ENCODE results near the gene ZNF74.
"Not testable (repeated sequence)": the region's sequence is repeated elsewhere in the genome, so short reads cannot be mapped to it uniquely, and the experiment has no call there.

ZNF74 gene

GRCh38 chr22:20392365-20392881 lies 1.5 kb upstream of the ZNF74 start:
- ATAC-seq = not testable (repeated sequence)

- TF ChIP-seq CSDC2 (CRISPR knock-in tag; IDR thresholded peaks at IDR 0.05) = no peak
- TF ChIP-seq RARB (CRISPR knock-in tag; IDR thresholded peaks at IDR 0.05) = no peak
- ATAC-seq = no peak
Observed at GRCh38 chr22:20392983-20393704, 807 bp upstream of the ZNF74 start.

DNA sequence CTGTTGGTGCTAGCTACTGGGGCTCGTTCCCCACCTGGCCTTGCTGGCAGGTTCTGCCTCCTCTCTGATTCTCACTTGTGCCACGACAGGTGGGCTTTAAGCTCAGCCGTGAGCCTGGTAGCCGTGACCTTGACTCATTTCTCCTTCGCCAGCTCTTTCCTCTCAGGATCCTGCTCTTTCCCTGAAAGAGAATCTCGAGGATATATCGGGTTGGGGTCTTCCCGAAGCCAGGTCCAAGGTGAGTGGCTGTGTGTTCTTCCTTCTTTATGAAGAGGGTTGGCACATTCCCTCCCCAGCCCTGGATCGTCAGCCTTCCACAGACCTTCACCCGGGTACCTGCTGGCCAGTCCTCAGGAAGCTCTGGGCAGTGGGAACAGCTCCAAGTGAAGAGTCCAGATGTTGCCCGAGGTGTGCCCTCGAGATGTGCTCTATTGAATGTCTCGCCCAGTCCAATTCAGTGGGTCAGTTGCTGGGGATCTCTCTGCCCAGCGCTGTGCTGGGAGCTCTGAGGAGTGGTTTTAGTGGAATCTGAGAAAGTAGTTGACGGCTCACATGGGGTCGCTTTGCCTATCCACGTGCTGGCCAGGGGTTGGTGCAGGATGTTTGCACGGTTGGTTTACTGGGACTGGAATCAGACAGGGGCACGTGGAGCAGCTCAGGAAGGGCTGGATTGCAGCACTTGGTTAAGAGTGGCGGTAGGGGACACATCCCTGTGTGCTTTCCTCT lies 1.4 kb downstream of the ZNF74 start:
- no peak for TF ChIP-seq ZFP3 (CRISPR knock-in tag; IDR thresholded peaks at IDR 0.05)
- no peak for TF ChIP-seq ISL1 (CRISPR knock-in tag; IDR thresholded peaks at IDR 0.05)
- no peak for TF ChIP-seq CSDC2 (CRISPR knock-in tag; IDR thresholded peaks at IDR 0.05)
- TF ChIP-seq TOX (CRISPR knock-in tag; IDR thresholded peaks at IDR 0.05; ENCODE audit: borderline replicate concordance) = no peak
- no peak for TF ChIP-seq GLIS3 (CRISPR knock-in tag; IDR thresholded peaks at IDR 0.05)
- no peak for TF ChIP-seq ZC3H10 (CRISPR knock-in tag; IDR thresholded peaks at IDR 0.05)
- no peak for TF ChIP-seq PPARA (CRISPR knock-in tag; IDR thresholded peaks at IDR 0.05; ENCODE audit: borderline replicate concordance)
- no peak for TF ChIP-seq CREB5 (CRISPR knock-in tag; IDR thresholded peaks at IDR 0.05; ENCODE audit: low read depth)
- TF ChIP-seq BACH2 (CRISPR knock-in tag; IDR thresholded peaks at IDR 0.05; ENCODE audit: borderline replicate concordance) = no peak
- no peak for ATAC-seq

DNA sequence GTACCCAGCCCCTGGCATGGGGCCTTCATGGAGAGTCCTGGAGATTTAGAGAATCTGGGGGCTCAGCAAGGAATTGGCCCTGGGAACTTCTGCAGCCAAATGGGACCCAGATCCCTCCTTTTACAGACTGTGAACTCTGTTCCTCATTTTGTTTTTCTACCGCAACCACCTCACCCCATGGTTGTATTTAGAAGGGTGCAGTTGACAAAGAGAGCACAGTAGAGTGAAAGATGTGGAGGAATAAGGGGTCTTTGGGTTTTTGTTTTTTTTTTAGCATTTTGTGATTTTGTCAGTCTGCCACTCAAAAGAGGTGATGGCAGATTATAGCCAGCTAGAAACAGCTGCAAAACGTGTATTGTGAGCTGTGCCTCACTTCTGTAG lies 1.9 kb downstream of the ZNF74 start:
- ATAC-seq = no peak
- TF ChIP-seq, protein P1, sequence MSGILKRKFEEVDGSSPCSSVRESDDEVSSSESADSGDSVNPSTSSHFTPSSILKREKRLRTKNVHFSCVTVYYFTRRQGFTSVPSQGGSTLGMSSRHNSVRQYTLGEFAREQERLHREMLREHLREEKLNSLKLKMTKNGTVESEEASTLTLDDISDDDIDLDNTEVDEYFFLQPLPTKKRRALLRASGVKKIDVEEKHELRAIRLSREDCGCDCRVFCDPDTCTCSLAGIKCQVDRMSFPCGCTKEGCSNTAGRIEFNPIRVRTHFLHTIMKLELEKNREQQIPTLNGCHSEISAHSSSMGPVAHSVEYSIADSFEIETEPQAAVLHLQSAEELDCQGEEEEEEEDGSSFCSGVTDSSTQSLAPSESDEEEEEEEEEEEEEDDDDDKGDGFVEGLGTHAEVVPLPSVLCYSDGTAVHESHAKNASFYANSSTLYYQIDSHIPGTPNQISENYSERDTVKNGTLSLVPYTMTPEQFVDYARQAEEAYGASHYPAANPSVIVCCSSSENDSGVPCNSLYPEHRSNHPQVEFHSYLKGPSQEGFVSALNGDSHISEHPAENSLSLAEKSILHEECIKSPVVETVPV (CRISPR knock-in tag; IDR thresholded peaks at IDR 0.05) = no peak
- TF ChIP-seq ESRRG (CRISPR knock-in tag; IDR thresholded peaks at IDR 0.05) (no peak), RARB (CRISPR knock-in tag; IDR thresholded peaks at IDR 0.05) (no peak), ZNF8 (CRISPR knock-in tag; IDR thresholded peaks at IDR 0.05) (no peak), TCF4 (CRISPR knock-in tag; IDR thresholded peaks at IDR 0.05; ENCODE audit: borderline replicate concordance) (no peak), OSR1 (CRISPR knock-in tag; IDR thresholded peaks at IDR 0.05) (no peak), GLIS3 (CRISPR knock-in tag; IDR thresholded peaks at IDR 0.05) (no peak), ZNF565 (CRISPR knock-in tag; conservative IDR thresholded peaks at IDR 0.05; ENCODE audit: low read depth) (no peak), TSHZ2 (CRISPR knock-in tag; IDR thresholded peaks at IDR 0.05) (no peak), CSDC2 (CRISPR knock-in tag; IDR thresholded peaks at IDR 0.05) (no peak), ARNTL (CRISPR knock-in tag; IDR thresholded peaks at IDR 0.05; ENCODE audit: borderline replicate concordance, low read depth) (no peak), TOX (CRISPR knock-in tag; IDR thresholded peaks at IDR 0.05; ENCODE audit: borderline replicate concordance) (no peak), ZNF70 (CRISPR knock-in tag; IDR thresholded peaks at IDR 0.05) (no peak)
- TF ChIP-seq, protein P2, sequence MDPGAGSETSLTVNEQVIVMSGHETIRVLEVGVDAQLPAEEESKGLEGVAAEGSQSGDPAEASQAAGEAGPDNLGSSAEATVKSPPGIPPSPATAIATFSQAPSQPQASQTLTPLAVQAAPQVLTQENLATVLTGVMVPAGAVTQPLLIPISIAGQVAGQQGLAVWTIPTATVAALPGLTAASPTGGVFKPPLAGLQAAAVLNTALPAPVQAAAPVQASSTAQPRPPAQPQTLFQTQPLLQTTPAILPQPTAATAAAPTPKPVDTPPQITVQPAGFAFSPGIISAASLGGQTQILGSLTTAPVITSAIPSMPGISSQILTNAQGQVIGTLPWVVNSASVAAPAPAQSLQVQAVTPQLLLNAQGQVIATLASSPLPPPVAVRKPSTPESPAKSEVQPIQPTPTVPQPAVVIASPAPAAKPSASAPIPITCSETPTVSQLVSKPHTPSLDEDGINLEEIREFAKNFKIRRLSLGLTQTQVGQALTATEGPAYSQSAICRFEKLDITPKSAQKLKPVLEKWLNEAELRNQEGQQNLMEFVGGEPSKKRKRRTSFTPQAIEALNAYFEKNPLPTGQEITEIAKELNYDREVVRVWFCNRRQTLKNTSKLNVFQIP (CRISPR knock-in tag; IDR thresholded peaks at IDR 0.05; ENCODE audit: borderline replicate concordance, low read depth) = no peak
